Central memory CD8-positive, alpha-beta T cell (primary cell): ENCODE data around the gene TEAD4.

Experiments used
- ATAC-seq: fragments of 150-1000 bp; cut with Tn5 transposase; replicated peaks from 2 replicates; pipeline ENCODE4 v1.10.0; 2022; ENCODE audit warnings: mild to moderate bottlenecking, moderate FRiP score, moderate number of reproducible peaks; ENCODE audit not compliant: poor library complexity, severe bottlenecking; ENCODE audit errors: extremely low read depth
- DNase-seq, 2 donors: peaks; one replicate each; pipeline ENCODE4 v3.0.0; 2021; ENCODE audit warnings: low spot score in 2 of 2
- H3K27ac Mint-ChIP-seq: one replicate; pipeline ENCODE4 v1.8.0; 2022; ENCODE audit warnings: low read depth, mild to moderate bottlenecking, moderate library complexity, mixed read lengths
- H3K27me3 Mint-ChIP-seq: one replicate; pipeline ENCODE4 v1.8.0; 2022; ENCODE audit warnings: mixed read lengths
- H3K36me3 Mint-ChIP-seq: one replicate; pipeline ENCODE4 v1.8.0; 2022; ENCODE audit warnings: mild to moderate bottlenecking, moderate library complexity, mixed read lengths; ENCODE audit not compliant: insufficient read depth
- H3K4me1 Mint-ChIP-seq: one replicate; pipeline ENCODE4 v1.8.0; 2022; ENCODE audit warnings: mixed read lengths
- H3K4me3 Mint-ChIP-seq: one replicate; pipeline ENCODE4 v1.8.0; 2022; ENCODE audit warnings: mild to moderate bottlenecking, moderate library complexity, mixed read lengths
- H3K9me3 Mint-ChIP-seq: one replicate; pipeline ENCODE4 v1.8.0; 2022; ENCODE audit warnings: mixed read lengths

TEAD4 gene

DNA sequence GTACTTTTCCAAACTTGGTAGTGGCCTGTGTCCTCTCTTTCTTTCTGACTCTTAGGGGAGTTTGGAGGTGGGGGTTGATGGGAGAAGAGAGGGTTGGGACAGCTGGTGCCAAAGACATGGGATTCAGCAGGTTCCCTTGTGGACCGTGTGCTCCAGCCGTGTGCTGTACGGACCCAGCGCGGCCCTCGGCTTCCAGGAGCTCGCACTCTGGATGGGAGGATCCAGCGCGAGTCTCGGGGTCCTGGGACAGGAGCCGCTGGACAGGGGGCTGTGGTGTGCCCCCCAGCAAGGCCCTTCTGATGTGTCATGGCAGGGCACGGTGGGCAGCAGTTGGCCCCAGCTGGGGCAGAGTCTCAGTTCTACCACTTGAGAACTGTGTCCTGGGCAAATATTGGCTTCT is 73.0 kb downstream of the TEAD4 start:
- no peaks in the 10 kb centered on the region for H3K4me1 Mint-ChIP-seq
- no peaks in the 10 kb centered on the region for H3K36me3 Mint-ChIP-seq
- no peak for DNase-seq
- no peak for ATAC-seq
- H3K27ac Mint-ChIP-seq = no peak overlapping the region
- no peak overlapping the region for H3K4me3 Mint-ChIP-seq
- peaks cover 27% of the 10 kb centered on the region for H3K27me3 Mint-ChIP-seq
- no peaks in the 10 kb centered on the region for H3K9me3 Mint-ChIP-seq

DNA sequence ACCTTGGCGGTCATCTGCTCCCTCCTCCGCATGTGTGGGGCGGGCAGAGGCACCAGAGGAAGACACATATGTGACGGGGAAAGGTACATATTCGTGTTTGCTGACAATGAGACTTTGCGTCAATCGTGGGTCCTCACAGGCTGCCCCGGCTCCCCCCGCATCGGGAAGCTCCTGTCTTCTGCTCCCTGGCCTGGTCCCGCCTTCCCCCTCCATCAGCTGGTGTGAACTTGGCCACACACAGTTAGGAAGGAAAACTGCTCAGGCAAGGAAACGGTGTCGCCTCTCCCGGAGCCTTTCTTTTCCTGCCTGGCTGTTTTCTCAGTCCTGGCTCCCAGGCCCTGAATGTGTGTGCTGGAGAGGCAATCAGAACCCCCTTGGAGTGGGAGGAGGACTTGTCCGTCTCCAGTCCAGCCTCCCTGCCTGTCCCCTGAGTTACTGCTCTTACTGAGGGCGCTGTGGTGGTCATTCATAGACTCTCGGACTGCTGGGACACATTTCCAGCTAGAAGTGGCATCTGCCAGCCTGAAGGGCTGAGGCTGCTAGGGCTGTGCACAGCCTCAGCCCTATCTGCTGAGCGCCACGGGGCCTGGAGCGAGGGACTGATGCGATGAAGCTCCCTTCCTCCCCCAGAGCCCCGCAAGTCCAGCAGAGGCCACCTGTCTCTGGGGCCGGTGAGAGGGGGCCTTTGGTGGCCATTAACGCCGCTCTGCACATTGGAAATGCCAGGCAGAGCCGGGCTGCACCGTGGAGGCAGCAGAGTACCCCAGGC is 73.8 kb downstream of the TEAD4 start:
- Mint-ChIP-seq H3K36me3 (no peaks in the 10 kb centered on the region), H3K4me1 (no peaks in the 10 kb centered on the region), H3K4me3 (no peak overlapping the region), H3K9me3 (no peaks in the 10 kb centered on the region), H3K27me3 (peaks cover 27% of the 10 kb centered on the region), H3K27ac (no peak overlapping the region)
- ATAC-seq (no peak), DNase-seq (no peak)

DNA sequence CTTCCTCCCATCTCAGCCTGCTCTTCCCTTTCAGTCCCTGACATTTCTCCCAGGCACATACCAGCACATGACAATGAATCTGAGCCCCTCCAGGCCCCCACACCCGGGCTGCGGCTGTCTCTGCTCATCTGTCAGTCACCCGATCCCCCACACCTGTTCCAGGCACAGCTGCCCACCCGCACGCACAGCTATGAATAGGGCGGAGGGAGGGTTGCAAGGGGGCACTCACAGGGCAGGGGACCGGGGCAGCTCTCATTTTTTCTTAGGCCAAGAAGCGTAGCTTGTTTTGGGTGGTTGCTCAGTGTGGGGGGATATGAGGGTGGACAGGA is 74.3 kb downstream of the TEAD4 start:
- Mint-ChIP-seq H3K27me3 (peaks cover 32% of the 10 kb centered on the region), H3K9me3 (no peaks in the 10 kb centered on the region), H3K27ac (no peak overlapping the region), H3K4me3 (no peak overlapping the region), H3K4me1 (no peaks in the 10 kb centered on the region), H3K36me3 (no peaks in the 10 kb centered on the region)
- DNase-seq (no peak), ATAC-seq (no peak)

DNA sequence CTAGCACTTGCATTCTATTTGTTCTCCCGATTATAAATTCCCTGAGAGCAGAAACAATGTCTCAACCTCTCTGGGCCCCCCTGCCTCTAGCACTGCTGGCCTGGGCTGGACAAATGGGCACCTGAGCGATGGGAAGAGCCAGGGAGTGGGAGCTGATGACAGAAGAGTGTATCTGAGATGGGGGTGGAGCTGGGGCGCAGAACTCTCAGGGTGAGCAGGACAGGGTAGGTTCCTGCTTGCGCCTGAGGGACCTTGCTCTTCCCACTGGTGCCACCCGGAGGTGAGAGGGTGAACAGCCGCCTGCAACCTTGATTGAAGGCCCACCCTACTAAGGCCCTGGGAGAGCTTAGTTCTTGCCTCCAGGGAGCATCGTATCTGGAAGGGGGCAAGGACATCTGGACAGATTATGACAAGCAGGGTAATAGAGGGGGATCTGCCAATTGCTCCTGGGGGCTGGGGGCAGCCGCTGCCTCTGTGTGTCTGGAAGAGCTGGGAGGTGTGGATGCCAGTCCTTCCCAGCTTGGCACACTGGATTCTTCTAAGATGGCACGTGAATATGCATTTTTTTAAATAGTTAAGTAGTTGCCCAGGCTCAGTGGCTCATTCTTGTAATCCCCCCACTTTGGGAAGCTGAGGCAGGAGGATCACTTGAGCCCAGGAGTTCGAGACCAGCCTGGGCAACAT is 75.0 kb downstream of the TEAD4 start:
- ATAC-seq (no peak), DNase-seq (no peak)
- Mint-ChIP-seq H3K27me3 (peaks cover 39% of the 10 kb centered on the region), H3K36me3 (no peaks in the 10 kb centered on the region), H3K9me3 (no peaks in the 10 kb centered on the region), H3K4me1 (no peaks in the 10 kb centered on the region), H3K4me3 (no peak overlapping the region), H3K27ac (no peak overlapping the region)

DNA sequence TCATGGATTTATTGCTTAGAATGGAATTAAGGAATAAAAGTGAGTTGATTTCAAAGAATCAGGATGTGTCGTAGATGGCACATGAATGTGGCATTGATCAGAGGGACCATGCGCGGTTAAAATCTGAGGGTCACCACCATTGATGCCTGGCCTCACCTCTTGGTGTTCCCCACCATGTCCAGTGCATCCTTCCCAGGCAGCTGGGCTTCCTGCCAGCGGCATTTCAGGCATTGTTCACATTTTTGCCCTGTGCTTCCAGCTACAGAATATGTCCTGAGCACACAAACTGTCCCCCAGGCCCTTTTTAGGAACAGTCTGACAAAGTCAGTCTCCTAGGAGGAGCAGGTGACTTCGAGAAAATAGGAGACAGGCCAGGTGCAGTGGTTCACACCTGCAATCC is 76.0 kb downstream of the TEAD4 start:
- DNase-seq (no peak), ATAC-seq (no peak)
- Mint-ChIP-seq H3K36me3 (no peaks in the 10 kb centered on the region), H3K27me3 (peaks cover 36% of the 10 kb centered on the region), H3K4me3 (no peak overlapping the region), H3K4me1 (no peaks in the 10 kb centered on the region), H3K27ac (no peak overlapping the region), H3K9me3 (no peaks in the 10 kb centered on the region)

DNA sequence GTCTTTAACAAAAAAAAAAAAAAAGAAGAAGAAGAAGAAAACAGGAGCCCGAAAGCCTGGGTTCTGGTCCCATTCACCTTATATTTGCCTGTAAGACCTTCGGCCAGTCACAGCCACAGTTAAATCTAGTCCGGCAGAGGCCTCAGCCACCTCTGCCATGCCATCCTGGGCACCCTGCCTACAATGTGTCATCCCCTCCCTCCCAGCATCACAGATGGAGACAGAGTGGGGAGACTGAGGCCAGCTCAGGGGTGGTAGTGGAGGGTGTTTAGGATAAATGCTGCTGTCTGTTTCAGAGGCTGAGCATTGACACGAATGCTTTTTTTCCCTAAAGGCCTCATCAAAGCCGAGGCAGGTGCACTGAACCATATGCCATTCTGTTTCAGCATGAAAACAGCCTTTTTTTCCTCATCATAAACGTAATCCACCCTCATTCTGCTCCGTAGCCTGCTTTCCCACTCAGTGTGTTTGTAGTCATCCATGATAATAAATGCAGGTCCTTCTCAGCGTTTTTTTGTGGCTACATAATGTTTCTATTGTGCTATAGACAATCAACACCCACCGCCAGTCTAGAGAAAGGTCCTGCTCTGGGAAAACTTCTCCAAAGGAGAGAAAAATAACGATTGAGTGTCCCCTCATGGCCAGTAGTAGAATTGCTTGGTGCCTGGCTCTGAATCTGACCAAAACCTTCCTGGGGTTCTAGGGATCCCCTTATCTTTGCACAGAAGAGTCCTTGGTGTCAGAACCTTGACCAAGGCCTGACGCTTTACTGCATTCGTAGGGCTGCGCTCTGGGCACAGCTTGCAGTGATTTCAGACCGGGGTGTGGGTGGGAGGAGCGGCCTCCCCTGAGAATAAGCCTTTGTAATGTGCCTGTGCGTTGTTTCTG is 76.9 kb downstream of the TEAD4 start:
- ATAC-seq (no peak), DNase-seq (no peak)
- no peak overlapping the region for H3K4me3 Mint-ChIP-seq
- H3K27me3 Mint-ChIP-seq = peaks cover 29% of the 10 kb centered on the region
- no peaks in the 10 kb centered on the region for H3K36me3 Mint-ChIP-seq
- no peaks in the 10 kb centered on the region for H3K4me1 Mint-ChIP-seq
- no peak overlapping the region for H3K27ac Mint-ChIP-seq
- H3K9me3 Mint-ChIP-seq = no peaks in the 10 kb centered on the region

DNA sequence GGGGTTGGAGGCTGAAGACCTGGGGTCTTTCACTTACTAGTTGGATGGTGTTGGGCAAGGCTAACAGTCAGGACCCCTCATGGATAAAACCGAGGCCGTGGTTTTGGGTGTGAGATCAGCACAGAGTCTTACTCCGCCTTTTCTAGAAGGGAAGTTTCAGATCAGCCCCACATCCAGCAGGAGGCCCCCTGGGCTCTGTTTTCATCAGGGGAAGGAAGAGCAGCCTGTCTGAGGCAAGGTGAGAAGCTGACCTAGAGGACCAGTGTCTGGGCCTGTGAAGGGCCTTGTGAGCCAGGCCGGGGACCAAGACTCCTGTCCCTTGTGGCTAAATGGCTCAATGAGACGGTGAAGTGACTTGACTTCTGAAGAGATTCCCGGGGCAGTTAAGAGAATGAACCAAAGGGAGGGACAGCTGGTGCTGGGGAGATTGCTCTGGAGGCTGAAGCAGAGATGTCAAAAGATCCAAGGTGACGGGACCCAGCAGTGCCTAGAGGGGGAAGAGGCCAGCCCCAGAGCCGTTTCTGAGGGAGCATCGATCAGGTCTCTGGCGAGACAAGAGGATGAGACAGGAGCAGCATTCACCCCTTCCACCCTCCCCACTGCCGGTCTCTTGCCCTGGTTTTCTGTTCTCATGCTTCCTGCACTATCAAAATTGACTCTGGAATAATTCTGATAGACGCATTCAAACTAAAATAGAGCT is 77.9 kb downstream of the TEAD4 start:
- H3K27ac Mint-ChIP-seq = no peak overlapping the region
- no peaks in the 10 kb centered on the region for H3K4me1 Mint-ChIP-seq
- H3K4me3 Mint-ChIP-seq = no peak overlapping the region
- DNase-seq = no peak
- H3K36me3 Mint-ChIP-seq = peaks cover 3% of the 10 kb centered on the region
- no peak for ATAC-seq
- peaks cover 35% of the 10 kb centered on the region for H3K27me3 Mint-ChIP-seq
- no peaks in the 10 kb centered on the region for H3K9me3 Mint-ChIP-seq

DNA sequence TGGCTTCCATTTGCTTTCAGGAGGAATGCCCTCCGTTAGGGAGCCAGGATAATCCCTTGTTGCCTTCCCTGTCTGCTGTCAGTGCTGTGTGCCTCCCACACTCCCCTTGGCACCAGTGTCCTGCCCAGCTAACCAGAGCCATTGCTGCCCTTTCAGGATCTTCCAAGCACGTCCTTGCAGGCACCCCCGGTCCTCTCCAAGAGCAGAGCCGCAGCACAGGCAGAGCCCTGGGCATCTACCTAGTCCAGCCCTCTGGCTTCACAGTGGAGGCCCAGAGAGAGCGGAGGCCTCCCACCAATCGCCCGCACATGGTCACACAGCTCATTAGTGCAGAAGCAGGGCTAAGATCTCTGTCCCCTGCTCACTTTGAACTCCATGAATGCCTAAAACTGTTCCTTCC is 79.0 kb downstream of the TEAD4 start:
- ATAC-seq (no peak), DNase-seq (no peak)
- Mint-ChIP-seq H3K36me3 (peaks cover 3% of the 10 kb centered on the region), H3K9me3 (no peaks in the 10 kb centered on the region), H3K4me3 (no peak overlapping the region), H3K4me1 (no peaks in the 10 kb centered on the region), H3K27ac (no peak overlapping the region), H3K27me3 (peaks cover 45% of the 10 kb centered on the region)

DNA sequence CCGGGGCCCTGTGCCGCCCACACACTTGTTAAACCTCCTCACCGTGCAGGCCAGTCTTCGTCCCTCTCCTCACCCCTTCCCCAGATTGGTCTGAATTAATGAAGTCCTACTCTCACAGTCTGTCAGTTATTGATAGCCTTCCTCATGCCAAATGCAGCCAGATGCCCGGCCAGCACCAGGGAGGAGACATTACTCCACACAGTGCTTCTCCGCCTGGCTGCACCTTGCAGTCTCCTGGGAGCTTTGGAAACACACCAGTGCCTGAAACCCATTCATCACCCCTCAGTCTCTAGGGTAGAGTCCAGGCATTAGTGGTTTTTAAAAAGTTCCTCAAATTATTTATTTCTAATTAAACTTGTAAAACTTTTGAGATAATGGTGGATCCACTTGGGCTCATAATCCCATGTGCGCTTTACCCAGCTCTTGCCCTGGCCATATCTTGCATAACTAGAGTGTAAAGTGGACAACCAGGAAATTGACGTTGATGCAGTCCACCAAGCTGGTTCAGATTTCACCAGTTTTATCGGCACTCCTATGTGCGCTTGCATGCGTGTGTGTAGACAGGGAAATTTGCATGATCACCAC is 79.8 kb downstream of the TEAD4 start:
- ATAC-seq (no peak), DNase-seq (no peak)
- Mint-ChIP-seq H3K27me3 (peaks cover 45% of the 10 kb centered on the region), H3K36me3 (peaks cover 3% of the 10 kb centered on the region), H3K9me3 (no peaks in the 10 kb centered on the region), H3K4me1 (no peaks in the 10 kb centered on the region), H3K4me3 (no peak overlapping the region), H3K27ac (no peak overlapping the region)

DNA sequence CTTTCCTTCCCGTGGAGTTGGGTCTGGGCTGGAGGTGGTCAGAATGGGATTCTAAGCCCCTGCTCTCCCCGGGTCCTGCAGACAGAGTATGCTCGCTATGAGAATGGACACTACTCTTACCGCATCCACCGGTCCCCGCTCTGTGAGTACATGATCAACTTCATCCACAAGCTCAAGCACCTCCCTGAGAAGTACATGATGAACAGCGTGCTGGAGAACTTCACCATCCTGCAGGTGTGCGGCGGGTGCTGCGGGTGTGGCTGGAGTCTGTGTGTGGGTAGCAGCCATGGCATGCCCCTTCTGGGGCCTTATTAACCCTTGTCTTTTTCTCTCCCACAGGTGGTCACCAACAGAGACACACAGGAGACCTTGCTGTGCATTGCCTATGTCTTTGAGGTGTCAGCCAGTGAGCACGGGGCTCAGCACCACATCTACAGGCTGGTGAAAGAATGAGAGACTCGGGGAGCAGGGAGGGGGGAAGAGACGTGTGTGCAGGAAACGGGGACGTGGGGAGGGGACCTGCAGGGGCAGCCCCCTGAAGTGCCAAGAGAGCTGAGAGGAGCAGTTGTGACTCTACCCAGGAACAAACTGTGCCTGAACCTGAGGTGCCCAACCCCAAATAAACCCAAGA is 80.9 kb downstream of the TEAD4 start:
- Mint-ChIP-seq H3K4me3 (no peak overlapping the region), H3K27ac (no peak overlapping the region), H3K9me3 (no peaks in the 10 kb centered on the region), H3K27me3 (peaks cover 52% of the 10 kb centered on the region), H3K4me1 (no peaks in the 10 kb centered on the region), H3K36me3 (peaks cover 3% of the 10 kb centered on the region)
- ATAC-seq (no peak), DNase-seq (no peak)

DNA sequence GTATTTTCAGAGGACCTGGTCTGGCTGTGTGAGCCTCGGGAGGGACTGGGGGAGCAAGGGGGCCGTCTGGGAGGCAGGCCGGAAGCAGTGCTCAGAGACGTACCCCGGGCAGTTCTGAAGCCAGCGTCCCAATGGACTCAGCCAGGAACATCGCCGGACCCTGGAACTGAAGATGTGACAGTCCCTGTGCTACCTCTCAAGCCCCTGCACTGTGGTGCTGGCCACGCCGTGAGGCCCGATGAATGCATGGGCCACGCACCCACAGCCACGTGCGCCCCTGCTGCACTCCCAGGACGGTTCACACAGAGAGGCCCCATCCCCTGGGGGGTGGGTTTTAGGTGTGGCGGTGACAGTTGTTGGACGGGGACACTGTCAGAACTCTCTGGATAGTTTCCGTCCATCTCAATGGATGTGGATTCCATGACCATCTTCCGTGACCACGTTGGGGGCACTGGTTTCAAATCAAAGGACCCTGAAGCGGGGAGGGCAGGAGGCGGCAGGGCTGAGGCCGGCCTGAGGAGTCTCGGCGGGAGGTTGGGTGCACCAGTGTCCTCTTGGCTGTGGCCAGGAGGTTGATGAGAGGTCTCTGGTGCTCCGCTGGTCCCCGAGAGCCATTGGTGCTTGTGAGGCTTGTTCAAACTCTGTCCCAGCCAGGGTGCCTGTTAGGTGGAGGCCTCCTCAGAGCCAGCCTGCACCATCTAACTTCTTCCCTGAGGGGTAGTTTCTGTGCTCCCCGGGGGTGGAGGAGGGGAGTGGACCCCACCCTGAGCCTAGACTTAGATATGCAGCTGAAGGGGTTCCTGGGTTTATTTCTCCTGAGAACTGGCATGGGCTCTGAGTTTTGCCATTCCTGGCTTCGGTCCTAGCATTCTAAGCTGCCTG is 81.7 kb downstream of the TEAD4 start:
- H3K9me3 Mint-ChIP-seq = no peaks in the 10 kb centered on the region
- peaks cover 56% of the 10 kb centered on the region for H3K27me3 Mint-ChIP-seq
- H3K27ac Mint-ChIP-seq = no peak overlapping the region
- ATAC-seq = no peak
- H3K4me1 Mint-ChIP-seq = no peaks in the 10 kb centered on the region
- no peak for DNase-seq
- H3K4me3 Mint-ChIP-seq = no peak overlapping the region
- H3K36me3 Mint-ChIP-seq = peaks cover 3% of the 10 kb centered on the region
